PC-3 (cell line): ENCODE data around the gene R3HDM4.

ENCODE experiments used
- EZH2 ChIP-seq: fragments of 300-600 bp; sonication (generic); IDR thresholded peaks from one replicate; pipeline ENCODE4 v1.6.1; 2017; ENCODE audit warnings: antibody characterized with exemption, mild to moderate bottlenecking, low read length; ENCODE audit not compliant: unreplicated experiment
- TF ChIP-seq, protein P1 (sequence below): fragments of 300-600 bp; sonication (generic); conservative IDR thresholded peaks from 2 replicates; pipeline ENCODE4 v1.5.1; 2017; ENCODE audit warnings: antibody characterized with exemption, low read depth, mild to moderate bottlenecking, low read length

DNA sequence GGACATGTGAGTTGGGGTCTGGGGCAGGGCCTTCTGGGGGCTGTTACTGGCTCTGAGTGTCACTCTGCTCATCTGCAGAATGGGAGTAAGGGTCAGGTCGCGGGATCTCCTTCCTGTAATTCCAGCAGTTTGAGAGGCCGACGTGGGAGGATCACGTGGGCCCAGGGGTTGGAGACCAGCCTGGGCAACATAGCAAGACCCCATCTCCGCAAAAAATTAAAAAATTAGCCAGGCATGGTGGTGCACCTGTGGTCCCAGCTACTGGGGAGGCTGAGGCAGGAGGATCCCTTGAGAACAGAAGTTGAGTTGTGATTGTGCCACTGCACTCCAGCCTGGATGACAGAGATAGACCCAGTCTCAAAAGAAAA, 16.9 kb upstream of the R3HDM4 start:
- TF ChIP-seq EZH2 = no peak
- TF ChIP-seq, protein P1, sequence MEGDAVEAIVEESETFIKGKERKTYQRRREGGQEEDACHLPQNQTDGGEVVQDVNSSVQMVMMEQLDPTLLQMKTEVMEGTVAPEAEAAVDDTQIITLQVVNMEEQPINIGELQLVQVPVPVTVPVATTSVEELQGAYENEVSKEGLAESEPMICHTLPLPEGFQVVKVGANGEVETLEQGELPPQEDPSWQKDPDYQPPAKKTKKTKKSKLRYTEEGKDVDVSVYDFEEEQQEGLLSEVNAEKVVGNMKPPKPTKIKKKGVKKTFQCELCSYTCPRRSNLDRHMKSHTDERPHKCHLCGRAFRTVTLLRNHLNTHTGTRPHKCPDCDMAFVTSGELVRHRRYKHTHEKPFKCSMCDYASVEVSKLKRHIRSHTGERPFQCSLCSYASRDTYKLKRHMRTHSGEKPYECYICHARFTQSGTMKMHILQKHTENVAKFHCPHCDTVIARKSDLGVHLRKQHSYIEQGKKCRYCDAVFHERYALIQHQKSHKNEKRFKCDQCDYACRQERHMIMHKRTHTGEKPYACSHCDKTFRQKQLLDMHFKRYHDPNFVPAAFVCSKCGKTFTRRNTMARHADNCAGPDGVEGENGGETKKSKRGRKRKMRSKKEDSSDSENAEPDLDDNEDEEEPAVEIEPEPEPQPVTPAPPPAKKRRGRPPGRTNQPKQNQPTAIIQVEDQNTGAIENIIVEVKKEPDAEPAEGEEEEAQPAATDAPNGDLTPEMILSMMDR = no peak
